Activated naive CD4-positive, alpha-beta T cell treated with anti-CD3 and anti-CD28 coated beads, Interleukin-2, amount 50 U/mL, for 24 hours (primary cell): ENCODE measurements around the gene PSMB8.
A peak's percentile ranks its signal among the peaks of the same experiment; 100 is the strongest.

ENCODE experiments used
- H3K27ac Mint-ChIP-seq: one replicate; pipeline ENCODE4 v1.8.0; 2021; ENCODE audit warnings: mild to moderate bottlenecking, mixed read lengths
- H3K27me3 Mint-ChIP-seq: one replicate; pipeline ENCODE4 v1.8.0; 2021; ENCODE audit warnings: mixed read lengths
- H3K36me3 Mint-ChIP-seq: one replicate; pipeline ENCODE4 v1.8.0; 2021; ENCODE audit warnings: mixed read lengths
- H3K4me1 Mint-ChIP-seq: one replicate; pipeline ENCODE4 v1.8.0; 2021; ENCODE audit warnings: mixed read lengths
- H3K4me3 Mint-ChIP-seq: one replicate; pipeline ENCODE4 v1.8.0; 2021; ENCODE audit warnings: mild to moderate bottlenecking, mixed read lengths
- H3K9me3 Mint-ChIP-seq: one replicate; pipeline ENCODE4 v1.8.0; 2021; ENCODE audit warnings: mixed read lengths

PSMB8 gene

DNA sequence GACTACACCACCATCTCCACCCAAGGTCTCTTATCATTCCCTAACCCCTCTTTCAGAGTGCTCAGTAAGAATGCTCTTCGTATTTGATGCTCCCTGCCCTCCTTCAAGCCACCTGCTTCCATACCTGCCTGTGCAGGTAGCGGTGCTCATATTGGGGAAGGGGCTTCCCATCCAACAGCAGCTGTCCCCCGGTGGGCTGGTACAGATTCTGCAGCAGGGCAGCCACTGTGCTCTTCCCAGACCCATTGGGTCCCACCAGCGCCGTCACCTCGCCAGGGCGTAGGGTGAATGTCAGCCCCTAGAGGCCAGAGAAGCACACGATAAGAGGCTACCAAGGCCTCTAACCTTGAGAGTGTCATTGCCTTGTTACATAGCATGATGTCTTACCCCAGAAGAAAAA is 3.9 kb upstream of the PSMB8 start:
- Mint-ChIP-seq H3K36me3 (peaks cover 73% of the 10 kb centered on the region), H3K27ac (peak overlapping the region; percentile 85), H3K9me3 (no peaks in the 10 kb centered on the region), H3K4me3 (peak overlapping the region; percentile 99), H3K27me3 (no peaks in the 10 kb centered on the region), H3K4me1 (peaks cover 78% of the 10 kb centered on the region)

DNA sequence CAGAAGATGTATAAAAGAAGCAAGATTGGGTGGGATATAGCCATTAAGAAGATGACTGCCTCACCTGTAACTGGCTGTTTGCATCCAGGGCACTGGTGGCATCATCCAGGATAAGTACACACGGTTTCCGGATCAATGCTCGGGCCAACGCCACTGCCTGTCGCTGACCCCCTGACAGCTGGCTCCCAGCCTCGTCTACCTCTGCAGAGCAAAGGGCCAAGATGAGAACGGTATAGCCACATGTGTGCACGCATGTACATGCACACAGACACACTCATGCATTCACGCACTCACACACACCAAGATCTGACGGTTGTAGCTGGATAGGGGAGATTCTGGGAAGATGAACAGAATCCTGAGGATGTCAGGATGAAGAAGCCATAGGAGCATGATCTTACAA is 3.2 kb upstream of the PSMB8 start:
- Mint-ChIP-seq H3K36me3 (peaks cover 71% of the 10 kb centered on the region), H3K27me3 (no peaks in the 10 kb centered on the region), H3K4me1 (peaks cover 83% of the 10 kb centered on the region), H3K9me3 (no peaks in the 10 kb centered on the region), H3K4me3 (peak overlapping the region; percentile 99), H3K27ac (peak overlapping the region; percentile 85)

DNA sequence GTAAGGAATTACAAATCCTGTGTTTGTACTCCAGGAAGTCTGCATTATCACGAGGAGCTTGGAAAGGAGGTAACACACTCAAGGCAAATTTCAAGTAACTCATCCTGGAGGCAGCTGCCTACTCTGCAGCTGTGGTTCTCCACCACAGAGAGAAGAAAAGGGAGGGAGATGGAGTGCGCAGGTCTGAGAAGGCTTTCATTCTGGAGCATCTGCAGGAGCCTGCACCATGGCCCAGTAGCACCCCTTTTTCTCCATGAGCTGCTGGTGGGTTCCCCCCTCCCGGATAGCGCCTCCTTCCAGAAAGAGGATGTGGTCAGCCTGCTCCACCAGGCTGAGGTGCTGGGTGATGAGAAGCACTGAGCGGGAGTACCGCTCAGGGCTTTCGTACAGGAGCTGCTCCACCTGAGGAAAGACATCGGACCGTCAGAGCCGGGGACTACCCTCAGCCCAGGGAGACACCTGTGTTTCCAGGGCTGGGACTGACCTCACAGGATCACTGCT is 1.6 kb upstream of the PSMB8 start:
- no peaks in the 10 kb centered on the region for H3K27me3 Mint-ChIP-seq
- peak overlapping the region; percentile 100 for H3K27ac Mint-ChIP-seq
- H3K36me3 Mint-ChIP-seq, result peaks cover 72% of the 10 kb centered on the region
- peaks cover 83% of the 10 kb centered on the region for H3K4me1 Mint-ChIP-seq
- peak overlapping the region; percentile 99 for H3K4me3 Mint-ChIP-seq
- H3K9me3 Mint-ChIP-seq, result no peaks in the 10 kb centered on the region

DNA sequence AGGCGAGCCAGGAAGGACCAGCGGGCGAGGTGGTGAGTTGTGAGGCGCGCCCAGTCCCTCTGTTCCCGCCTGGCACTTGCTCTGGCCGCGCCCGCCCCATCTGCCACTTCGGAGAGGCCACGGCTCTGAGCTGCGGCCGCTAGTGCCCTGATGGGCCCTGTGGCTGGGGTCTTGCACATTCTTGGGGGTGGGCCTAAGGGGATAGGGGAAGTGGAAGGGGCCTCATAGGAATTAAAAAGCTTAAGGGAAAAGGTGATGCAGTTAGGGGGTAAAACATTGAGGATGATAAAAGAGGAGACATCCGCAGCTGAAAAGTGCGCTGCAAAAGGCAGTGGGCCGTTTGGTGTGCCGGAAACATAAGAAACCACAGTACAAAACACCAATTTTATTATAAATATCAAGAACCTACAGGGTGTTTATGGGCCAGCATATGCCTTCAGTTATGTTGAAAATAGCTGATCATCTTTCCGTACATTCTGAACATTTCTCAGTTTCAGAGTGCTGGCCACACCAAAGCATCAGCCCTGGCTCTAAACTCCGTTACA is 1.1 kb upstream of the PSMB8 start:
- H3K9me3 Mint-ChIP-seq, result no peaks in the 10 kb centered on the region
- H3K27ac Mint-ChIP-seq, result peak overlapping the region; percentile 100
- H3K27me3 Mint-ChIP-seq, result no peaks in the 10 kb centered on the region
- peaks cover 83% of the 10 kb centered on the region for H3K4me1 Mint-ChIP-seq
- peak overlapping the region; percentile 99 for H3K4me3 Mint-ChIP-seq
- peaks cover 71% of the 10 kb centered on the region for H3K36me3 Mint-ChIP-seq

DNA sequence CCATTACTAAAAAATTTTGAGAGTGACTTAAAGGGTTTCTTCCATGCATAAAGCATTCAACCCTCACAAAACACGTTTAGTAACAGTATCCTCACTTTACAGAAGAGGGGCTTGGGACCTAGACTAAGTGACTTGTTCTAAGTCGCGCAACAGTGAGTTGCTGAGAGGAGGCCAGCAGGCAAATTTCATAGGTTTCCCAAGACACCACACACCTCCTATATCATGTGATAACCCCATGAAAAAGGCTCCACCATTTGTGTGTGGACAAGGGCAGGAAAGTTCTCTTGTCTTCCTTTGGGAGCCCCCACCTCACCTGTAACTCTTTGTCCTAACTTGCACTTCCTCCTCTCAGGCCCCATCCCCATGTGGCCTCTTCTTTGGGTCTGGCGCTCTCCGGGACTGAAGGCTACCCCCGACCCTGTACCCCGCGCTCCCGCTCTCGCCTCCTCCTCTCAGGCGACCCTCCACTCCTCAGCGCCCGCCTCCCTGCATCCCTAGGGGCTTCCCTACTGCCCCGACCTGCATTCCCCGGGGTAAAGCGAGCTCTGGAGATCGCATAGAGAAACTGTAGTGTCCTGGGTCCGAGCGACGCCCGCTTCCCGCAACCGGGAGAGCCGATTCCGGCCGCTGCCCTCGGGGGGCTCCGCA is 392 bp downstream of the PSMB8 start:
- Mint-ChIP-seq H3K27me3 (no peaks in the 10 kb centered on the region), H3K36me3 (peaks cover 60% of the 10 kb centered on the region), H3K27ac (peak overlapping the region; percentile 100), H3K9me3 (no peaks in the 10 kb centered on the region), H3K4me1 (peaks cover 82% of the 10 kb centered on the region), H3K4me3 (peak overlapping the region; percentile 99)

DNA sequence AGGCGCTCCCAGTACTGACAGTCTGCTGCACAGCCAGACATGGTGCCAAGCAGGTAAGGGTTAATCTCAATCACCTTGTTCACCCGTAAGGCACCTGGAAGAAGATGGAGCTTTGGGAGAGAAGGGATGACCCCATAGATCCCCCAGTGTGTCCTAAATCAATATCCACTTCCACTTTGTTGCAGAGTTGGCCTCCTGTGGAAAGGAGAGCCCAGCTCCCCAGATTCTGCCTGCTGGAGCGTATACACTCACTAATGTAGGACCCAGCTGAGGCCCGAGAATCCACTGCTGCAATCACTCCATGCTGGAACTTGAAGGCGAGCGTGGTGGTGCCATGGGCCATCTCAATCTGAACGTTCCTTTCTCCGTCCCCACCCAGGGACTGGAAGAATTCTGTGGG is 1.2 kb downstream of the PSMB8 start:
- Mint-ChIP-seq H3K9me3 (no peaks in the 10 kb centered on the region), H3K27ac (peak overlapping the region; percentile 100), H3K27me3 (no peaks in the 10 kb centered on the region), H3K4me1 (peaks cover 74% of the 10 kb centered on the region), H3K4me3 (peak overlapping the region; percentile 99), H3K36me3 (peaks cover 52% of the 10 kb centered on the region)

DNA sequence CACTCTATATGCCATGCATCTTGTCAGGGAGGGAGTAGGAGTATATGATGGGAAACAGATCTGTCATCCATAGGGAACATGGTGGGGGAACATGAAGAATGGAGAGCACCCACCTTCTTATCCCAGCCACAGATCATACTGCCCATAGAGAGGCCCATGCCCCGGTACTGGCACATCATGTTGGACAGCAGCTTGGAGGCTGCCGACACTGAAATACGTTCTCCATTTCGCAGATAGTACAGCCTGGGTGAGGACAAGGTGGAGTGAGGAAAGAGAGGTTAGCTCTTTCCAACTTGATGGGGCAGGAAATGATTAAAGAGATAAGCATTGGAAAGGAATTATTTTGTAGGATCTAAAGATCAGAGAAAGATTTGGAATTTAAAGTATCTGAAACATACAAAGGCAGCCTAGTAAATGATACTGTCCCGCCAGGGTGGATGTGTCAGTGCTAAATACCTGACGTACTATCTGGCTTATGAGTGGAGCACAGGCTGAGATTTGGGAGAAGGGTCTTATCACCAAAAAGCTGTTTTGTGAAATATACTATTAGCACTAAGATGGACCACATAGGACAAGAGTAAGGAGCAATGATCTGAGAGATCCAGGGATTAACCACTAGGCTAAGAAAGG is 1.7 kb downstream of the PSMB8 start:
- Mint-ChIP-seq H3K36me3 (peaks cover 51% of the 10 kb centered on the region), H3K9me3 (no peaks in the 10 kb centered on the region), H3K27me3 (no peaks in the 10 kb centered on the region), H3K4me3 (peak overlapping the region; percentile 99), H3K27ac (peak overlapping the region; percentile 85), H3K4me1 (peaks cover 72% of the 10 kb centered on the region)

DNA sequence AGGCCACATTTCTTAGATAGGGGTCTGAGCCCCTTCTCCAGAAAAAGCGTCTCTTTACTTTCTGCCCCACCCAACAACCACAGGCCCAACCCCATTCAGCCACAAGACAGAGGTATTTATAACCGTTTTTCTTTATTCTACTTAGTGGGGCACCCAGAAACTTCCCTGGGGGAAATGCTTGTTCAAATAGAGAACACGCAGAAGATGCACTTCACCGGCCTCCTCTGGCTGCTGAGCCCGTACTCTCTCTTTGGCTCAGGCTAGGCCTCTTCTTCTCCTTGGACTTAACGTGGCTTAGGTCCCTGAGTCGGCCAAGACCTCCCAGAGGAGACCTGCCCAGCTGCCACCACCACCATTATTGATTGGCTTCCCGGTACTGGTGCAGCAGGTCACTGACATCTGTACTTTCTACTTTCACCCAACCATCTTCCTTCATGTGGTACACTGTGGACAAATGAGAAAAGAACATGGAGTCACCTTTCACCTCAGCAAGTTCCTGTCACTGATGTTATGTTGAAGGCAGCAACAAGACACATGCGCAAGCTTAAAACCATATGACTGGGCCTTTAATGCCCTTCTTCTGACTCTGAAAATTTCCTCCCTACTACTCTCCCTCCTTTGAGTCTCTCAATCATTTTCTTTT is 3.1 kb downstream of the PSMB8 start:
- Mint-ChIP-seq H3K4me1 (peaks cover 72% of the 10 kb centered on the region), H3K36me3 (peaks cover 50% of the 10 kb centered on the region), H3K27ac (peak overlapping the region; percentile 85), H3K4me3 (peak overlapping the region; percentile 99), H3K27me3 (no peaks in the 10 kb centered on the region), H3K9me3 (no peaks in the 10 kb centered on the region)

DNA sequence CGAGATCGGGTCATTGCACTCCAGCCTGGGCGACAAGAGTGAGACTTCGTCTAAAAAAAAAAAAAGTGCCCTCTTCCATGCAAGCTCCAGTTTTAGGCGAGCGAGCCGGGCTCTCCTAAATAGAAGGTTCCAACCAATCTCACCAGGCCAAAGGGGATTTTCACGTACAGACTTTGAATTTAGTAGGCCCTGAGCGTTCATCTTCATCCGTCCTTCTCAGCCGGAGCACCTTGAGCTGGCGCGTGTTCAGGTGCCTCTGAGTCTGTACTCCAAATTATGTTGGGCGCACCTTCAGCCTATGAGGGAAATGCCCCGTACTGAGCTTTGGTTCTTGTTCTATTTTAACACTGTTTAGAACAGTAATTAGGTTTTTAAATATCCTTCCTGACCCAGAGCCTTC is 4.5 kb downstream of the PSMB8 start:
- H3K9me3 Mint-ChIP-seq, result no peaks in the 10 kb centered on the region
- H3K27ac Mint-ChIP-seq, result peak overlapping the region; percentile 93
- H3K36me3 Mint-ChIP-seq, result peaks cover 51% of the 10 kb centered on the region
- peaks cover 74% of the 10 kb centered on the region for H3K4me1 Mint-ChIP-seq
- peak overlapping the region; percentile 11 for H3K4me3 Mint-ChIP-seq
- no peaks in the 10 kb centered on the region for H3K27me3 Mint-ChIP-seq

DNA sequence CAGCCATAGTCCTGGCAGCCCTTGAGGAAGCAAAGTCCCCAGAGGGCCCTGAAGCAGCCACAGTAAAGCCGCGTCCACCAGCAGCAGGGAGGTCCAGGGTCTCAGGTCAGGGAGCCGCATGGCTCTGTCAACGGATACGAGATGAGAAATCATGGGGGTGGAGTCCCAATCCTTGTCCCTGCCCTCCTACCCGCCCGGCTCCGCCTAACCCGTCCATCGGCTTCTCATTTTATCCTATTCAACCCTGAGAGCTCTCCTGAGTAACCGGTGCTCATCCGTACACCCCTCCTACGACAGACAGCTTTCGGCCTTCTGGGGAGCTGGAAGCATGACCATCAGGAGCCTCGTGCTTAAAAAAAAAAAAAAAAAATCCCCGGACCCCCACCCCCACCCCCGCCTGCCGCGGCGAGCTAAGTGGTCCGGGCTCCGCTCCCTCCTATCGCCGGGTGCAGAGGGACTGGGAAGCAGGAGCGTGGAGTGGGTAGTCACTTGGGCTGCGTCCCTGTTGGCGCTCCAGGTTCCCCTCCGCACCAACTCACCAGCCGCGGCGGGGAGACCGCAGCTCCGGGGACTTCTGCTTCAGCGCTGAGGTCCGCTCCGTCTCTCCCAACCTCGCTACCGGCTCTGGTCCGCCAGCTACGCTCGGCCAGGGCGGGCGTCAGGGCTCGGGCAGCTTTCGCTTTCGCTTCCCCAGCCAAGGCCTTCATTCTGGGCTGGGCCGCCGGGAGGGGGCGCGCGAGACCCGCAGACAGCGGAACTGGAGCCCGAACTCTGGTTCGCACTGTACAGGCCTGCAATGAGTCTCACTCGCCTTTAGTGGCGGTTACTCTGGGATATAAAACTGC is 5.5 kb downstream of the PSMB8 start, which contains the start of gene TAP2:
Gene TAP2 (minus strand): TSS at position 626 of the 845 bp plus-strand sequence. CDS start 506 bp downstream, at position 120.
- peak within 1 kb of the TSS; percentile 93 for H3K27ac Mint-ChIP-seq
- peaks cover 60% of the 10 kb centered on the region for H3K36me3 Mint-ChIP-seq
- peaks cover 84% of the 10 kb centered on the region for H3K4me1 Mint-ChIP-seq
- peaks cover 6% of the 10 kb centered on the region for H3K9me3 Mint-ChIP-seq
- H3K27me3 Mint-ChIP-seq, result no peaks in the 10 kb centered on the region
- H3K4me3 Mint-ChIP-seq, result peak within 1 kb of the TSS; percentile 90

DNA sequence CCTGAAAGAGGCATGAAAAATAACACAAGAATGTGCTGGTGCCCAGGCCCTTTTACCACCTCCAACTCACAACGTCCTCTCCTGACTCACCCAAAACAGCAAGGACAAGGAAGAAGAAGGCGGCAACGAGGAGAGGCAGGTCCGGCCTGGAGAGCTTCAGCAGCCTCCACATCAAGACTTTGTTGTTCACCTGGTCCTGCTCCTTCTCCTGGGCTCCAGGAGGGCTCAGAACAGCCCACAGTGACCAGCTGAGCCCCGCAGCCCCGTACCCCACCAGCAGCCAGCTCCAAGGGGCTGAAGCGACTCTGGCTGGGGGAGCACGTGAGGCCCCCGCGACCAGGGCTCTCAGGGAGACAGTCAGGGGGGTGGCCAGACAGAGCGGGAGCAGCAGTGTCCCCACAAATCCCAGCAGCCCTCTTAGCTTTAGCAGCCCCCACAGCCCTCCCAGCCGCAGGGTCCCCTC is 6.2 kb downstream of the PSMB8 start:
- Mint-ChIP-seq H3K9me3 (peaks cover 6% of the 10 kb centered on the region), H3K27ac (peak overlapping the region; percentile 89), H3K36me3 (peaks cover 57% of the 10 kb centered on the region)

DNA sequence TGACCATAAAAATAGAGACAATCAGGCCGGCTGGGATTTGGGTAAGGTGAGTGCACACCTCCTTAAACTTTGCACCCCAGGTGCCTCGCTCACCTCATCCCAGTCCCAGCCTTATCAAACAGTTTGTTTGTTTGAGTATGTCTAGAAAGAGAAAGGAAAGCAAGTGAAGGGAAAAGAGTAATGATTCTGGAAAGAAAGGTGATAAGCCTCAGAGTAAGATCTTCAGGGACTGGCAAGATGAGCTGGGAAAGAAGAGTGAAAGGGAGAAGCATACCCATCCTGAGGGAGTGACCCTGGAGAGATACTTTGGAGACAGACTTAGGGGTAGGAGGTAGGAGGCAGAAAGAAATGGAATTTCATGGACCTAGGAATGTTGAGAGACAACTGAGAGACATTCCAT is 7.0 kb downstream of the PSMB8 start:
- Mint-ChIP-seq H3K4me3 (peak overlapping the region; percentile 90), H3K27me3 (no peaks in the 10 kb centered on the region), H3K9me3 (peaks cover 6% of the 10 kb centered on the region), H3K36me3 (peaks cover 51% of the 10 kb centered on the region), H3K4me1 (peaks cover 83% of the 10 kb centered on the region), H3K27ac (peak overlapping the region; percentile 89)

More for the DNA sequence above, 6.2 kb downstream of the PSMB8 start:
- Mint-ChIP-seq H3K4me3 (peak overlapping the region; percentile 90), H3K4me1 (peaks cover 85% of the 10 kb centered on the region), H3K27me3 (no peaks in the 10 kb centered on the region)

DNA sequence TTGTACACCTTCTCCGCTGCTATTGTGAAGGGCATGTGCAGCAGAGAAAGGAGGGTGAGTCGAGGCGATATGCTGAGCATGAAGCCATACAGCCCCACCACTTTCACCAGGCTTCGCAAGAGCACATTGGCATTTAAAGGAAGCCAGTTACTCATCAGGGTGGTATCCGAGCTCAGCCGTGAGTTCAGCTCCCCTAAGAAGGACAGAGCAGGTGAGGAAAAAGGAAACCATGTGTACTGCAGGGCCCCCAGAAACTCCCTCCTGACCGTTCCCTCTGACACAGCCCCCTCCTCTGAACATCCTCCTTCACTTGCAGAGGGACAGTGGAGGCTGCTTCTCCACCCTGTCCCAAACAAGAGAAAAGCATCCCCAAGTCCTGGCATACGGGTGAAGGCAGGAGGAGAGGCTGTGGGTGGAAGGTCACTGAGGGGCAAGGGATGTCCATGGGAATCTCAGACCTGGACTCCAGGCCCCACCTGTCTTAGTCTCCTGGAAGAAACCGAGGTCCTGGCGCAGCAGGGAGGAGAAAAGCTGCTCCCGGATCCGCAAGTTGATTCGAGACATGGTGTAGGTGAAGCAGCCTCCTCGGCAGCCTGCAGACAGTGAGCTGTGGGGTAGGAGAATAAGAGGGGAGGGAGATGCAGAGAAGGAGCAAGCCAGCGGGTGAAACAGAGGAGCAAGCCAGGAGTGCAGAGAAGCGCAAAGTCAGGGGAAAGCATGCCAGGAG is 8.5 kb downstream of the PSMB8 start:
- peaks cover 82% of the 10 kb centered on the region for H3K4me1 Mint-ChIP-seq
- peak overlapping the region; percentile 90 for H3K4me3 Mint-ChIP-seq
- no peaks in the 10 kb centered on the region for H3K27me3 Mint-ChIP-seq
- peaks cover 6% of the 10 kb centered on the region for H3K9me3 Mint-ChIP-seq
- peak overlapping the region; percentile 90 for H3K27ac Mint-ChIP-seq
- peaks cover 44% of the 10 kb centered on the region for H3K36me3 Mint-ChIP-seq

DNA sequence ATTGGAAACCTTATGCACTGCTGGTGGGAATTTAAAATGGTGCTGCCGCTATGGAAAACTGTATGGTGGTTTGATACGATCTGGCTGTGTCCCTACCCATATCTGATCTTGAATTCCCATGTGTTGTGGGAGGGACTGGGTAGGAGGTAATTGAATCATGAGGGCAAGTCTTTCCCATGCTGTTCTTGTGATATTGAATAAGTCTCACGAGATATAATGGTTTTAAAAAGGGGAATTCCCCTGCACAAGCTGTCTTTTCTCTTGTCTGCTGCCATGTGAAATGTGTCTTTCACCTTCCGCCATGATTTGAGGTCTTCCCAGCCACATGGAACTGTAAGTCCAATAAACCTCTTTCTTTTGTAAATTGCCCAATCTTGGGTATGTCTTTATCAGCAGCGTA is 10.2 kb downstream of the PSMB8 start:
- Mint-ChIP-seq H3K27ac (peak overlapping the region; percentile 75), H3K27me3 (no peaks in the 10 kb centered on the region), H3K4me3 (peak overlapping the region; percentile 90), H3K9me3 (peaks cover 6% of the 10 kb centered on the region), H3K36me3 (peaks cover 45% of the 10 kb centered on the region), H3K4me1 (peaks cover 70% of the 10 kb centered on the region)
